NB4 (cell line): Measurements from ENCODE around the gene ANTXR1.

Experiments used
- CTCF ChIP-seq: IDR thresholded peaks from one replicate; pipeline ENCODE4 v1.5.1; 2012; ENCODE audit warnings: low read depth, low read length
- MAX ChIP-seq: IDR thresholded peaks from 2 replicates; pipeline ENCODE4 v1.6.1; 2011; ENCODE audit warnings: low read depth, low read length
- POLR2A ChIP-seq: IDR thresholded peaks from 2 replicates; pipeline ENCODE4 v1.6.1; 2011; ENCODE audit warnings: mild to moderate bottlenecking; ENCODE audit not compliant: insufficient read length; ENCODE audit errors: extremely low read depth

GRCh38 chr2:69222953-69223658, 210.1 kb downstream of the ANTXR1 start:
- TF ChIP-seq CTCF (no peak), POLR2A (no peak), MAX (no peak)
